Kidney (tissue), 14 donors: Measurements from ENCODE around the gene GDPD5. TPM values are rescaled to one million over a fixed set of nuclear protein-coding genes. Genes with fewer than 3 reads are reported as not detected.
A peak's percentile ranks its signal among the peaks of the same experiment; 100 is the strongest.

Experiments
- DNase-seq, 5 donors: peaks; one replicate each; pipeline ENCODE4 v3.0.0-alpha.2; 2013 to 2020
- FAIRE-seq: peaks from 2 replicates; lab custom pipeline; 2012; peaks lifted over from hg19 to GRCh38; lab: Jason Lieb, UNC
- H3K27ac ChIP-seq, 2 donors: one replicate each; pipeline ENCODE4 v1.7.0; 2013; ENCODE audit warnings: low read depth in 2 of 2, low read length in 2 of 2, inconsistent platforms in 1 of 2
- H3K27me3 ChIP-seq: one replicate; pipeline ENCODE4 v1.7.1; 2013; ENCODE audit warnings: low read length, inconsistent platforms; ENCODE audit not compliant: control insufficient read depth, insufficient read depth
- H3K36me3 ChIP-seq, 3 donors: one replicate each; pipeline versions ENCODE4 v1.7.0 to v1.7.1; 2013; ENCODE audit warnings: low read length in 3 of 3, control low read depth in 1 of 3, inconsistent platforms in 1 of 3; ENCODE audit not compliant: insufficient read depth in 3 of 3, control insufficient read depth in 2 of 3
- H3K4me1 ChIP-seq, 3 donors: one replicate each; pipeline versions ENCODE4 v1.7.0 to v1.7.1; 2013; ENCODE audit warnings: low read length in 3 of 3, inconsistent platforms in 1 of 3, low read depth in 1 of 3; ENCODE audit not compliant: control insufficient read depth in 2 of 3, insufficient read depth in 2 of 3
- H3K4me3 ChIP-seq, 3 donors: one replicate each; pipeline versions ENCODE4 v1.7.0 to v1.8.1; 2013; ENCODE audit warnings: low read length in 3 of 3, control low read depth in 1 of 3, inconsistent platforms in 1 of 3
- H3K9ac ChIP-seq, 3 donors: one replicate each; pipeline versions ENCODE4 v1.7.0 to v1.7.1; 2013; ENCODE audit warnings: low read length in 3 of 3, control low read depth in 1 of 3, inconsistent platforms in 1 of 3
- H3K9me3 ChIP-seq, 3 donors: one replicate each; pipeline versions ENCODE4 v1.7.0 to v1.7.1; 2013; ENCODE audit warnings: low read length in 3 of 3, control low read depth in 1 of 3, inconsistent platforms in 1 of 3; ENCODE audit not compliant: control insufficient read depth in 2 of 3, insufficient read depth in 1 of 3
- intact Hi-C: fragments of 100-400 bp; cut with DNase I; formaldehyde crosslinking; loops from one replicate; pipeline ENCODE4 v1.11.1; 2022
- polyA plus RNA-seq: library from polyadenylated mRNA; stranded (reverse); fragments of 350-450 nt; fragmentation: Illumina TruSeq; extraction: RNeasy Lipid Tissue Mini Kit (QIAGEN cat#74804); gene quantifications from one replicate; pipeline ENCODE4 v1.2.3, GENCODE V29; 2014; ENCODE audit warnings: low read depth, low replicate concordance; ENCODE audit not compliant: insufficient read depth
- total RNA-seq: library from RNA; stranded (reverse); fragmentation: NEBNext Ultra II Directional; extraction: Animal tissue kit (Norgen Biotek cat#: 25700); gene quantifications from one replicate; pipeline ENCODE4 v1.2.1, GENCODE V29; 2021
- TF ChIP-seq, protein P1 (sequence below): IDR thresholded peaks from 3 replicates; pipeline ENCODE4 v1.5.1; 2012; ENCODE audit warnings: mild to moderate bottlenecking, moderate library complexity, borderline replicate concordance; ENCODE audit not compliant: insufficient read depth; ENCODE audit errors: extremely low read depth
- donor health status: control.
- donor health status: control.
- donor health status: control.
- donor health status: control.
- donor health status: control.
- donor health status: DM: yes; HTN: yes; CAD: no.
- donor health status: Normal renal cell carcinoma (clear cell type).

The GDPD5 gene
- total and polyA plus RNA-seq, 2 donors from 2014 or later, result 3.9 to 11.4 TPM

DNA sequence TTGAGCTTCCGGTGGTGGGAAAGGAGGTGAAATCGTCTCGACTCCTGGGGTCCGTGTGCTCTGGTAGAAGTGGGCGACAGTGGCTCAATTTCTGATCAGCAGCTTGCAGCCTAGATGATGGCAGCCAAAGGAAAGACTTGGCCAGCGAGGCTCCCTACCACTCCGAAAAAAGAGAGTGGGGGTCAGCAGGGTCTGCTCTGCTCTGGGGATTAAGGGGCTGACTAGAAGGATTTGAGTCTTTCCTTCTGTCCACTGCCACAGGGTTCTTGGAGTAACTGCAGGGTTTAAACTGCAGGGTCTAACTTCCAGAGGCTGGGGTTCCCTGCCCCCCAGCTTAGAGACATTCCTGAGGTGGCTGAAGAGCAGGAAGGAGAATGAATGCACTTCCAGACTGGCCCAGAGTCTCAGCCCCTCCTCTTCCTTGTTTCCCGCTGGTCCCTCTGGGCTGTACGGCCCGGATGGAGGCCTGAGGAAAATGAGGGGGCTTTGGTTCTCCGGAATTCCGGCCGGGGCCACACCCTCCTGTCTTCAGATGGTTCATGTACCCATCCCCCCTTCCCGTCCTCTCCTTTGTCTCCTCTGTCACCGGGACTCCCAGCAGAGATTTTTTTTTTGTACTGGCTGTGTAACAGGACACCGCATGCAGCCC lies 37.2 kb upstream of the GDPD5 start:
- Histone ChIP-seq H3K36me3 (peaks cover 3 to 12% (median 8%) of the 10 kb centered on the region in 3 donors), H3K9me3 (no peaks in the 10 kb centered on the region), H3K9ac (peak overlapping the region; percentile 82 to 99 (median 91)), H3K4me1 (peaks cover 2 to 54% (median 49%) of the 10 kb centered on the region in 3 donors), H3K27me3 (no peaks in the 10 kb centered on the region), H3K4me3 (peak overlapping the region; percentile 82 to 99 (median 94)), H3K27ac (peak overlapping the region; percentile 100)
- FAIRE-seq, result no peak
- DNase-seq, result peak in 4 of 5 donors; percentile 76 to 90 (median 82)
- TF ChIP-seq, protein P1, sequence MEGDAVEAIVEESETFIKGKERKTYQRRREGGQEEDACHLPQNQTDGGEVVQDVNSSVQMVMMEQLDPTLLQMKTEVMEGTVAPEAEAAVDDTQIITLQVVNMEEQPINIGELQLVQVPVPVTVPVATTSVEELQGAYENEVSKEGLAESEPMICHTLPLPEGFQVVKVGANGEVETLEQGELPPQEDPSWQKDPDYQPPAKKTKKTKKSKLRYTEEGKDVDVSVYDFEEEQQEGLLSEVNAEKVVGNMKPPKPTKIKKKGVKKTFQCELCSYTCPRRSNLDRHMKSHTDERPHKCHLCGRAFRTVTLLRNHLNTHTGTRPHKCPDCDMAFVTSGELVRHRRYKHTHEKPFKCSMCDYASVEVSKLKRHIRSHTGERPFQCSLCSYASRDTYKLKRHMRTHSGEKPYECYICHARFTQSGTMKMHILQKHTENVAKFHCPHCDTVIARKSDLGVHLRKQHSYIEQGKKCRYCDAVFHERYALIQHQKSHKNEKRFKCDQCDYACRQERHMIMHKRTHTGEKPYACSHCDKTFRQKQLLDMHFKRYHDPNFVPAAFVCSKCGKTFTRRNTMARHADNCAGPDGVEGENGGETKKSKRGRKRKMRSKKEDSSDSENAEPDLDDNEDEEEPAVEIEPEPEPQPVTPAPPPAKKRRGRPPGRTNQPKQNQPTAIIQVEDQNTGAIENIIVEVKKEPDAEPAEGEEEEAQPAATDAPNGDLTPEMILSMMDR, result no peak
- intact Hi-C loops, result no loop called here

GRCh38 chr11:75562048-75562835 lies 36.5 kb upstream of the GDPD5 start, which contains the start of gene SERPINH1:
Gene SERPINH1 (plus strand): TSS chr11:75562253. CDS start chr11:75566350, 4,097 bp downstream.
- Histone ChIP-seq H3K9me3 (no peaks in the 10 kb centered on the region), H3K27ac (peak within 1 kb of the TSS; percentile 100), H3K9ac (peak within 1 kb of the TSS; percentile 82 to 99 (median 91)), H3K36me3 (peaks cover 0 to 9% (median 5%) of the 10 kb centered on the region in 3 donors), H3K27me3 (no peaks in the 10 kb centered on the region), H3K4me3 (peak within 1 kb of the TSS; percentile 82 to 99 (median 94)), H3K4me1 (peaks cover 2 to 52% (median 45%) of the 10 kb centered on the region in 3 donors)
- TF ChIP-seq, protein P1, result no peak
- intact Hi-C loops, result no loop called here
- no peak for FAIRE-seq
- DNase-seq, result peak; percentile 91 to 97 (median 95)

GRCh38 chr11:75561426-75562047 lies 35.8 kb upstream of the GDPD5 start:
- TF ChIP-seq, protein P1, result no peak
- FAIRE-seq, result no peak
- intact Hi-C loops, result no loop called here

More at GRCh38 chr11:75561426-75562047, 35.8 kb upstream of the GDPD5 start:
- peaks cover 0 to 5% (median 0%) of the 10 kb centered on the region in 3 donors for H3K36me3 ChIP-seq
- H3K4me1 ChIP-seq, result peaks cover 2 to 47% (median 41%) of the 10 kb centered on the region in 3 donors
- H3K9ac ChIP-seq, result peak overlapping the region in 2 of 3 donors; percentile 77 to 99
- DNase-seq, result no peak
- H3K4me3 ChIP-seq, result peak overlapping the region; percentile 64 to 99 (median 94)
- H3K9me3 ChIP-seq, result no peaks in the 10 kb centered on the region
- peak overlapping the region; percentile 100 for H3K27ac ChIP-seq
- H3K27me3 ChIP-seq, result no peaks in the 10 kb centered on the region
